NCI-H2196 (cell line): ENCODE data around the gene PSMA7.

ENCODE experiments used
- DNase-seq: peaks from one replicate; lab custom pipeline; 2025; ENCODE audit not compliant: unreplicated experiment; lab: John Stamatoyannopoulos, UW

PSMA7 gene

GRCh38 chr20:62143081-62143956 is at the start of gene PSMA7, which contains the start of gene SS18L1:
PSMA7 (minus strand) TSS chr20:62143394; CDS start chr20:62143303, 91 bp downstream.
SS18L1 (plus strand) TSS chr20:62143769; CDS start chr20:62143821, 52 bp downstream.
- DNase-seq, result peak; percentile 92

GRCh38 chr20:62192635-62193034 is 49.4 kb upstream of the PSMA7 start:
- no peak for DNase-seq

DNA sequence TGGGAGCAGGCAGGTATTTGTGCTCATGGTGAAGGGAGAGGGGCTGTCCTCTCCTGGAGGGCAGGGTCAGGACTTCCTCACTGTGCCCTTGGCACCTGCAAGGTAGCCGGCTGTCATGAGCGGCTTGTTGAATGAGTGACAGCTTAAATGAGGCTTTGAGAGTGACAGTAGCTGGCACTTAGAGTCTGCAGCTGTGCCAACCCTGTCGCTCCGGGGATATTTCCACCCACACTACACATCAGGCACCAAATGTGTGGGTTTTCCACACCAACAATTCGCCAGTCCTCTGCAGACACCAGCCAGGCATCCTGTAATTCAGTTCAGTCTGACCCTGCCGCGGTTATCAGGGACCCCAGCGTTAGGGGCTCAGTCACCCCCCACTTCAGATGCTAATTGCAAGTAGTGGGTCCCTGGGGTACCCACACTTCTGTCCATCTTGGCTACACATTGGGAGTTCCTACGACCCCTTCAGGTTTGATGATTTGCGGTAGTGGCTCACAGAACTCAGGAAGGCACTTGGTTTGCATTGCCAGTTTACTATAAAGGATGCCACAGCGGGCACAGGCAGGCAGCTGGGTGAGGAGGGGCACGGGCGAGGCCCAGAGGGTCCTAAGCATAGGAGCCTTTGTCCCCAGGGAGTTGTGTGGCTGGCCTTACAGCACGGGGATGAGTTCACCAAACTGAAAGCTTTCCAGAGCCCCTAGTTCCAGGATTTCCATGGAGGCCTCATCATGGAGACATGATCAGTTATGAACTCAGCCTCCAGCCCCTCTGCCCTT is 48.8 kb upstream of the PSMA7 start:
- DNase-seq, result no peak

DNA sequence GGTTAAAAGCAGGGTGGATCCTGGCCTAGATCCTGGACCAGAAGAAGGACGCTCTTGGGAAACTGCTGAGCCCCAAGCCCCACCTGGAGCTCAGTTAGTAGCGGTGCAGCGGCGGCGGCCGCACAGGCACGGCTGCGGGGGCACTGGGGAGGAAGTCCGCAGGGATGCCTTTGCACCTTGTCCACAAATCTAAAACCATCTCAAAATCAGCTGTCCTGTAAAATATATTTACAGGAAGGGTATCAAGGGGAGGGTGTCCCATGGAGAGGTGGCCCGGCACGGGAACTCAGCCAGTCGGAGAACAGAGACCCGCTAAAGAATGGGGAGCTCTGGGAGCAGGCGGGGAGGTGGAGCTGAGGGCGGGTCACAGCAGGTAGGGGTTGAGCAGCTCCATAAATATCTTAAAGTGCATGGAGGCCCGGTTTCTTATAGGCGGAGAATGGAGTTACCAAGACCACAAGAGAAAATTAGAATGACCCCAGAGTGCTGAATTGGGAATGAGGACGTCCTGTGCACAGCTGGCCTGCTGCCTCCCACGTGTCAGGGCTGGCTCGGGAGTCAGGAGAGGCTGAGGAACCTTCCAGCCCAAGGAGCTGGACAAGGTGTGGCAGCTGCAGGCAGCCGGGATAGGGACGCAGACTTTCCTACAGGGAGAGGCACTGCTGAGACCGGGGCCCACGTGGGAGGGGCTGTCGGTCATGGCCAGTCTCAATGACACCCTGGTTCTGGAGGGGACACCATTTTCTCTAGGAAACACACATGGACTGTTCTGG is 47.6 kb upstream of the PSMA7 start:
- no peak for DNase-seq

- DNase-seq, result no peak
These were observed 44.0 kb upstream of the PSMA7 start for GRCh38 chr20:62186887-62187866.

- DNase-seq, result no peak
These were observed 42.9 kb upstream of the PSMA7 start for GRCh38 chr20:62186096-62186426.

DNA sequence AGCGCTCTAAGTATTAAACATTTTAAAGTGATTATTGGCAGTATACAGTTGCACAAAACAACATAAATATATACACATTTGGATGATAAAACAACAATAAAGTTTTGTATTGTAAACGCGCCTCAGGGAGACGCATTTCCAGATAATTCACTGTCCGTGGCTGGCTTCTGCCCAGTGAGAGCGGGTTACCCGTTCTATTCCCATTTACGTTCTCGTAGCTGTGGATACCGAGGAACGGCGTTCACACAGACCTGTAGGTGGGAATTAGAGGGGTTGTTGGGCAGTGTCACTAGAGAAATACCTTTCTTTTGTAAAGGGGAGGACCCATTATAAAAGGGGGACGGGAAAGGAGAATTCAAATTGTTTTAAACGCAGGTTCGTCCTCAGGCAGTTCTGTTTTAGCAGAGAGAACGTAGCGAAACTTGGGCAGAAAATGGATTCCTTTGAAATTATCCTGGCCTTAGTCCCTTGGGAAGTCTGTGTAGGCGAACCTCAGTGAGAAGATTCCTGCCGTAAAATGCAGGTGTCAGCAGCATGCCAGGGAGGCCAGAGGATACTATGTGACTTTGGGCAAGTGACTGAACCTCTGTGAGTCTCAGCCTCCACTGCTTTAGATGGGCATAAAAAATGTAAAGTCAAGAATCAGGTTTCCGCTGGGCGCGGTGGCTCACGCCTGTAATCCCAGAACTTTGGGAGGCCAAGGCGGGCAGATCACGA is 40.4 kb upstream of the PSMA7 start:
- no peak for DNase-seq

DNA sequence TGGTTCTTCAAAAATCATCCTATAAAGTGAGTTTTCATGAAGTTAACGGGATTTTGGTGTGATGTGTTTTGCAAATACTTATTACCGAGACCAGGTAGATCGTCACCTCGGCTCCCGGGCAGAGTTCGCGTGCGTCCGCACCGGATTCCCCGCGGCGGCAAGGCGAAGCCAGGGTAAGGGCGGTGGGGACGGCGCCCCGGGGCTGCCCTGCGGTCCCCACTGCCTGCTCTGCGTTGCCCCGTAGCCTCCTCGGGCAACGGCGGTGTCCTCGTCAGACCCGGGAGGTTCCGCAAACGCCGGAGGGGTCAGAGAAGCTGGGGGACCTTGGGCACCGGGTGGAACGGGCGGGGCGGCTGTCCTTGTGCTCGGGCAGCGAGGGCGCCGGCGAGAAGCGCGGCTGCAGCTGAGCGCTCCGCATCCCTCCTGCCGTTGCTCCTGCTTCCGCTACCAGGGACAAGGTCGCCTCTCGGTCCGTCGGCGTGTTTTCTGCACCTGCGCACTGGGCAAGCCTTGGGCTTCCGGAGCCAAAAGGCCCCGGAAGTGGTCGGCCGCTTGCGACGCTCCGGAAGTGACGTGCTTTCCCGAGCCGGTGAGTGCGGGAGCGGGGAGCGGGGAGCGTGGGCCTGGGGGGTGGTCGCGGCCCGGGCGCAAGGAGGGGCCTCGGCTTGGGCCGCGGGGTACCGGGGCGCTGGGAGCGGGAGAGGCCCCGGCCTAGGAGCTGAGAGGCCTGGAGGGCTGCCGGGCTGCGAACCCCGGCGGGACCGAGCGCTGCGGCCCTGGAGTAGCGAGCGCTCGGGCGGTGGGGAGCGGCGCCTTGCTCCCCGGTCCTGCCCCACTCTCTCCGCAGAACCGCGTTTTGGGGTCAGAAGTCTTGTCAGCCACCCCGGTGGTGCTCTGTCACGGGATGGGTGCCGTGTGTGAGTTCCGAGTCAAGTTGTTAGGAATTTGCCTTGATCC is 39.6 kb upstream of the PSMA7 start, which contains the start of gene MTG2:
Gene MTG2, plus strand, starts transcription at position 560 of the 957 bp plus-strand sequence. CDS start 10,393 bp downstream, outside the sequence.
- peak; percentile 96 for DNase-seq

DNA sequence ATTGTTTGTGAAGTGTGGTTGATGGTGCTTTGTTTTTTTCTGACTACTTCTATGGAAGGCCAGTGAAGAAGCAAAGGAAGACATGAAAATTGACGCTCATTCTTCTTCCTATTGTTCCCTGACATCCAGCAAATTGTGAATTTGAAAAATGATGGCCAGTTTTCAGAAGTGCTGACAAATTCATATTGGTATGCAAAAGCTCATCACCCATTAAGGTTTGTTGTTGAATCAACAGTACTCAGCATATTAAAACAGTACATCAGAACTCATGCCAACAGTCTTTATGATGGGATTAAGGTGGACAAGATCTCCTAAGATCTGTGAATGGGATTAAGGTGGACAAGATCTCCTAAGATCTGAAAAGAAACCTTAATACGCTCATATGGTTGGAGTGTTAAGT is 38.6 kb upstream of the PSMA7 start:
- DNase-seq, result no peak

DNA sequence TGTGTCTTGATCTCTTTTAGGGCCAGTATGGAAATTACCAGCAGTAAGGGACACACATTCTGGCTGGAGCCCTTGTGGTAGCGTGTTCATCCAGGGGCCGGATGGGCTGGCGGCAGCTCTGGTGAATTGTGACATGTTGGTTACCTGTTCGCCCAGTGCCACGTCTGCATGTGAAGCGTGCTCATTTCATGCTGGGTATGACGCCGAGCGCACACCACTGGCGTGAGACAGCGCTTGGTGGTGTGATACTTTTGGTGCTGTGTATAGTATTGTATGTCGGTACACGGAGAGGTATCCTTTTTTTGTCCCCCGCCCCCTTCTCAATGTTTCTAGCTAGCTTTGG is 35.9 kb upstream of the PSMA7 start:
- no peak for DNase-seq

DNA sequence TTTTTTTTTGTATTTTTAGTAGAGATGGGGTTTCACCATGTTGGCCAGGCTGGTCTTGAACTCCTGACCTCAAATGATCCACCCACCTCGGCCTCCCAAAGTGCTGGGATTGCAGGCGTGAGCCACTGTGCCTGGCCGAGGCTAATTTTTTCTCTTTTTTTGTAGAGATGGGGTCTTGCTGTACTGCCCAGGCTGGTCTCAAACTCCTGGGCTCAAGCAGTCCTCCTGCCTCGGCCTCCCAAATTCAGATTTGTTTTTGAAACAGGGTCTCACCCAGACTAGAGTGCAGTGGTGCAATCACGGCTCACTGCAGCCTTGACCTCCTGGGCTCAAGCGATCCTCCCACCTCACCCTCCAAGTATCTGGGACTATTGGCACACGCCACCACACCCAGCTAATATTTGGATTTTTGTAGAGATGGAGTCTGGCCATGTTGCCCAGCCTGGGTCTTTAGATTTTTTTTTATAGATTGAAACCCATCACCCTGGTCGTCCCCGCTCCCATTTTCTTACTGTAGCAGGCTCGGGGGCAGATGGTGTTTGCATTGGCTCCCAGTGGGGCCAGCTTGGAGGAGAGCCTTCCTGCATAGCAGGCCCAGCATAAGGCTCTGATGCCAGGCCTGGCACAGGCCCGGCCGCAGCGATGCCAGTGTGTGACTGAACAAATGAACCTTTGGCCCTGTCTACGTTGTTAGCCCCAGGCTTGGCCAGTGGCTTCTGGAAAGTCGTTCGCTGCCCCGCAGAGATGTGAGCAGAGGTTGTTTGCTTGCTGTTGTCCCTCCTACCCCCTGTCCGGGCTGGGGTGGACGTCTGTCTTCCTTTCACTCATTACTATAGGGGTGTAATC is 35.3 kb upstream of the PSMA7 start:
- no peak for DNase-seq

- DNase-seq, result no peak
These were observed 34.1 kb upstream of the PSMA7 start for GRCh38 chr20:62177307-62177706.

GRCh38 chr20:62176866-62177265 is 33.7 kb upstream of the PSMA7 start:
- no peak for DNase-seq

- no peak for DNase-seq
These were observed 32.5 kb upstream of the PSMA7 start for GRCh38 chr20:62175711-62176110.

DNA sequence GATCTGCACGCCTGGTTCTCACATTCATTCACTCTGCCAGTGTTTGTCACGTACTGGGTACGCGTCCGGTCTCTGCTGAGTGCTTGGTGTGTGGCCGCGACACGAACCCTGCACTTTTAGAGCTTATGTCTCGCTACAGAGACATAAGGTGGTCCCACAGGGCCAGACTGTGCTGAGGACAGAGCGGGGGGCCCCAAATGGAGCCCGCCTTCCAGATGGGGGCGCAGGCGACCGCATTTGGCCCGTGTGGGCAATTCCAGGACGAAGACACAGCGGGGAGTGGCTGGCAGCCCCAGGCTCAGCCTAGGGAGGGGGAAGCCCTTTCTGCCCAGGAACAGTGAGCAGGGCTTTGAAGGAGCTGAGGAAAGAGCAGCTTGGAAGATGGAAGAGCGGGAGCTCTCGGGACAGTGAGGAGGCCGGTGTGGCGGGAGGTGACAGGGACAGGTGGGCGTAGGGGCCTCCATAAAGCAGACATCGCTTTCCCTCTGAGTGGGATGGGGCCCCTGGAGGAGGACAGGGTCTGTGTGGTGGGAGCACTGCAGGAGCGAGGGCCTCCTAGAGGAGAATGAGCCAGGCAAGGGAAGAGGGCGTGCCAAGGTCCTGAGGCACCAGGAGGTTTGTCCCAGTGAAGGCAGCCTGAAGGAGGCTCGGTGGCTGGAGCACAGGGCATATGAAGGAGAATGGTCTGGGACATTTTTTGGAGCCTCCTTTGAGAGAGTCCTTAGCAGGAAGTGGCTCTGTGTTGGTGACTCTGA is 31.9 kb upstream of the PSMA7 start:
- no peak for DNase-seq

- no peak for DNase-seq
These were observed 31.0 kb upstream of the PSMA7 start for GRCh38 chr20:62174021-62174804.
